ENCODE data around the gene CDCA5. TPM values are rescaled to one million over a fixed set of nuclear protein-coding genes. Genes with fewer than 3 reads are reported as not detected.

CDCA5 gene
- total and polyA plus RNA-seq, 9 donors, result 0.38 to 2.8 (median 0.79) TPM; not detected in 1

DNA sequence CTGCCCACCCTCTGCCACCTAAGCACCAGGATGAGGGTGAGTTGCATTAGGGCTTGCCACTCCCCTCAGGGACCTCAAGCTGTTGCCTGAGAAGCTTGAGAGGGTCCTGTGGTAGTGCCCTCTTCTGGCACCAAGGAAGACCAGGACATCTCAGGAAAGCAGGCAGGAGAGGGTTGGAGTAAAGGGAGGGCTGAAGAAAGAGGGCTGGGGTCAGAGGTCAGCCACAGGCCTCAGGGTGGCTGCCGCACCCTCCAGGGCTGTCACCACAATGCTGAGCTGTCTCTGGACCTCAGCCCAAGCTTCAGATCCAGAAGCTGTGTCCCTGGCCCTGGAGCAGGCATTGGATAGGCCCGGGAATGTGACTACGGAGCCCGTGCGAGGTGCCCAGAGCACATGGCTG, 38.8 kb downstream of the CDCA5 start:
- DNase-seq, result no peak
- TF ChIP-seq POLR2A (IDR thresholded peaks at IDR 0.05) (no peak), EP300 (IDR thresholded peaks at IDR 0.05) (no peak), CTCF (IDR thresholded peaks at IDR 0.05) (no peak)
- Histone ChIP-seq H3K27me3 (no peaks in the 10 kb centered on the region), H3K9me3 (no peaks in the 10 kb centered on the region), H3K27ac (no peak overlapping the region), H3K4me3 (no peak overlapping the region), H3K4me1 (ENCODE audit: insufficient read depth) (peaks cover 8% of the 10 kb centered on the region), H3K36me3 (no peaks in the 10 kb centered on the region)
- 78 to 84% (median 80%) methylated on average over 5 of the region's 5 CpGs for WGBS, 3 donors
- intact Hi-C loops (cut with DNase I), result no loop called here

GRCh38 chr11:65043881-65044501, 39.8 kb downstream of the CDCA5 start:
- intact Hi-C loops (cut with DNase I), result no loop called here
- no peak overlapping the region for H3K27ac ChIP-seq
- no peak overlapping the region for H3K4me3 ChIP-seq
- TF ChIP-seq CTCF (IDR thresholded peaks at IDR 0.05) (no peak), POLR2A (IDR thresholded peaks at IDR 0.05) (no peak), EP300 (IDR thresholded peaks at IDR 0.05) (no peak)
- H3K9me3 ChIP-seq, result no peaks in the 10 kb centered on the region
- no peaks in the 10 kb centered on the region for H3K36me3 ChIP-seq
- DNase-seq, result no peak
- 87 to 92% (median 90%) methylated on average over 23 of the region's 23 CpGs for WGBS, 3 donors
- no peaks in the 10 kb centered on the region for H3K27me3 ChIP-seq
- peaks cover 8% of the 10 kb centered on the region for H3K4me1 ChIP-seq (ENCODE audit: insufficient read depth)

- Histone ChIP-seq H3K4me1 (ENCODE audit: insufficient read depth) (peaks cover 6% of the 10 kb centered on the region), H3K4me3 (no peak overlapping the region), H3K36me3 (no peaks in the 10 kb centered on the region), H3K27me3 (no peaks in the 10 kb centered on the region), H3K27ac (no peak overlapping the region), H3K9me3 (no peaks in the 10 kb centered on the region)
- DNase-seq, result no peak
- no peak for TF ChIP-seq EP300 (IDR thresholded peaks at IDR 0.05)
- no peak for TF ChIP-seq CTCF (IDR thresholded peaks at IDR 0.05)
- no peak for TF ChIP-seq POLR2A (IDR thresholded peaks at IDR 0.05)
- intact Hi-C loops (cut with DNase I), result no loop called here
- 87 to 95% (median 90%) methylated on average over 6 of the region's 6 CpGs for WGBS, 3 donors
These were observed 40.9 kb downstream of the CDCA5 start for GRCh38 chr11:65042891-65043290.

GRCh38 chr11:65040847-65041622, 42.8 kb downstream of the CDCA5 start, which contains the start of gene SAC3D1:
Gene SAC3D1 (plus strand): TSS chr11:65041210. CDS start chr11:65041293, 83 bp downstream.
- no peak for TF ChIP-seq CTCF (IDR thresholded peaks at IDR 0.05)
- no peak for TF ChIP-seq EP300 (IDR thresholded peaks at IDR 0.05)
- TF ChIP-seq POLR2A (IDR thresholded peaks at IDR 0.05), result no peak
- peak within 1 kb of the TSS; percentile 75 for H3K4me3 ChIP-seq
- DNase-seq, result peak; percentile 87 to 92 (median 89)
- H3K36me3 ChIP-seq, result no peaks in the 10 kb centered on the region
- no peaks in the 10 kb centered on the region for H3K27me3 ChIP-seq
- intact Hi-C loops (cut with DNase I), result no loop called here
- H3K27ac ChIP-seq, result peak within 1 kb of the TSS; percentile 77 to 89
- H3K9me3 ChIP-seq, result no peaks in the 10 kb centered on the region
- peaks cover 2% of the 10 kb centered on the region for H3K4me1 ChIP-seq (ENCODE audit: insufficient read depth)
- 0 to 1% (median 1%) methylated on average over 27 to 91 of the region's 91 CpGs for WGBS, 3 donors

All from ovary (tissue), 9 donors.